ENCODE results near the gene HGS. TPM values are rescaled to one million over a fixed set of nuclear protein-coding genes. Genes with fewer than 3 reads are reported as not detected.
A peak's percentile ranks its signal among the peaks of the same experiment; 100 is the strongest.

Gene HGS
- total RNA-seq, 4 donors from 2014 or later: 118 to 186 (median 171) TPM

DNA sequence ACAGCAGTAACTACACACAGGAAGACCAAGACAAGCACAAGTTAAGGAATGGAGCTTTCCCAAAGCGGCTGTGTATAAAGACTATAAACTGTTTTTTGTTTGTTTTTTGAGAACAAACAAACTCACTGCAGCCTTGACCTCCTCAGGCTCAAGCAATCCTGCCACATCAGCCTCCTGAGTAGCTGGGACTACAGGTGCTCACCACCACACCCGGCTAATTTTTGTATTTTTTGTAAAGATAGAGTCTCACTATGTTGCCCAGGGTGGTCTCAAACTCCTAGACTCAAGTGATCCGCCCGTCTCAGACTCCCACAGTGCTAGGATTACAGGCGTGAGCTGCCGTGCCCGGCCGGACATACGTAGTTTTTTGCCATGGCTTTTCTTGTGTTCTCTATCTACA lies 23.4 kb upstream of the HGS start:
- no peak for TF ChIP-seq POLR2A (IDR thresholded peaks at IDR 0.05)
- TF ChIP-seq, protein P1, sequence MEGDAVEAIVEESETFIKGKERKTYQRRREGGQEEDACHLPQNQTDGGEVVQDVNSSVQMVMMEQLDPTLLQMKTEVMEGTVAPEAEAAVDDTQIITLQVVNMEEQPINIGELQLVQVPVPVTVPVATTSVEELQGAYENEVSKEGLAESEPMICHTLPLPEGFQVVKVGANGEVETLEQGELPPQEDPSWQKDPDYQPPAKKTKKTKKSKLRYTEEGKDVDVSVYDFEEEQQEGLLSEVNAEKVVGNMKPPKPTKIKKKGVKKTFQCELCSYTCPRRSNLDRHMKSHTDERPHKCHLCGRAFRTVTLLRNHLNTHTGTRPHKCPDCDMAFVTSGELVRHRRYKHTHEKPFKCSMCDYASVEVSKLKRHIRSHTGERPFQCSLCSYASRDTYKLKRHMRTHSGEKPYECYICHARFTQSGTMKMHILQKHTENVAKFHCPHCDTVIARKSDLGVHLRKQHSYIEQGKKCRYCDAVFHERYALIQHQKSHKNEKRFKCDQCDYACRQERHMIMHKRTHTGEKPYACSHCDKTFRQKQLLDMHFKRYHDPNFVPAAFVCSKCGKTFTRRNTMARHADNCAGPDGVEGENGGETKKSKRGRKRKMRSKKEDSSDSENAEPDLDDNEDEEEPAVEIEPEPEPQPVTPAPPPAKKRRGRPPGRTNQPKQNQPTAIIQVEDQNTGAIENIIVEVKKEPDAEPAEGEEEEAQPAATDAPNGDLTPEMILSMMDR (IDR thresholded peaks at IDR 0.05): no peak
- Histone ChIP-seq H3K27me3 (no peaks in the 10 kb centered on the region), H3K9me3 (no peaks in the 10 kb centered on the region), H3K4me3 (no peak overlapping the region), H3K36me3 (peaks cover 0 to 5% (median 0%) of the 10 kb centered on the region in 3 donors), H3K27ac (no peak overlapping the region), H3K4me1 (peaks cover 0 to 6% (median 4%) of the 10 kb centered on the region in 4 donors)
- DNase-seq: no peak

- no peak for TF ChIP-seq POLR2A (IDR thresholded peaks at IDR 0.05)
- TF ChIP-seq, protein P1 (IDR thresholded peaks at IDR 0.05): no peak
- Histone ChIP-seq H3K27ac (no peak overlapping the region), H3K27me3 (no peaks in the 10 kb centered on the region), H3K4me3 (no peak overlapping the region), H3K9me3 (no peaks in the 10 kb centered on the region), H3K4me1 (peaks cover 0 to 11% (median 8%) of the 10 kb centered on the region in 4 donors), H3K36me3 (peaks cover 0 to 5% (median 0%) of the 10 kb centered on the region in 3 donors)
- no peak for DNase-seq
These were observed 21.8 kb upstream of the HGS start for GRCh38 chr17:81662002-81662401.

- Histone ChIP-seq H3K9me3 (no peaks in the 10 kb centered on the region), H3K27ac (no peak overlapping the region), H3K4me3 (no peak overlapping the region), H3K4me1 (peaks cover 0 to 22% (median 10%) of the 10 kb centered on the region in 4 donors), H3K36me3 (peaks cover 0 to 6% (median 0%) of the 10 kb centered on the region in 3 donors), H3K27me3 (no peaks in the 10 kb centered on the region)
- DNase-seq: no peak
- TF ChIP-seq POLR2A (IDR thresholded peaks at IDR 0.05): no peak
- TF ChIP-seq, protein P1 (IDR thresholded peaks at IDR 0.05): no peak
These were observed 19.8 kb upstream of the HGS start for GRCh38 chr17:81664051-81664470.

- DNase-seq: peak in 1 of 3 donors; percentile 40
- peaks cover 0 to 22% (median 10%) of the 10 kb centered on the region in 4 donors for H3K4me1 ChIP-seq
- H3K27ac ChIP-seq: peak overlapping the region; percentile 87 to 96 (median 88)
- TF ChIP-seq POLR2A (IDR thresholded peaks at IDR 0.05): no peak
- TF ChIP-seq, protein P1 (IDR thresholded peaks at IDR 0.05): no peak
- H3K9me3 ChIP-seq: no peaks in the 10 kb centered on the region
- no peaks in the 10 kb centered on the region for H3K27me3 ChIP-seq
- peaks cover 0 to 20% (median 0%) of the 10 kb centered on the region in 3 donors for H3K36me3 ChIP-seq
- H3K4me3 ChIP-seq: peak overlapping the region; percentile 79 to 99 (median 90)
These were observed 18.4 kb upstream of the HGS start for GRCh38 chr17:81665205-81666091.

DNA sequence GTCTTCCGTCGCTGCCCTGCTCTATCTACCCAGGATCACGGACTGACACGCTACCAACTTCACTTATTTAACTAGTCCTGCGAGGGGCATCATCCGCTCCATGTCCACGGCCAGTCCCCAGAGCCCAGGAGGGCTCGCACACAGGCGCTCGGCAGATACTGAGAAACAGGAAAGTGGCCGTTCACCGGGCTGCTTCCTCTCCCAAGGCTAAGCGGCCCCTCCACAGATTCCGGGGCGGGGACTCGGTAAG lies 17.8 kb upstream of the HGS start:
- peaks cover 0 to 22% (median 10%) of the 10 kb centered on the region in 4 donors for H3K4me1 ChIP-seq
- no peaks in the 10 kb centered on the region for H3K9me3 ChIP-seq
- H3K27me3 ChIP-seq: no peaks in the 10 kb centered on the region
- peaks cover 0 to 26% (median 0%) of the 10 kb centered on the region in 3 donors for H3K36me3 ChIP-seq
- peak in 1 of 3 donors; percentile 54 for DNase-seq
- peak overlapping the region; percentile 87 to 96 (median 88) for H3K27ac ChIP-seq
- no peak for TF ChIP-seq POLR2A (IDR thresholded peaks at IDR 0.05)
- TF ChIP-seq, protein P1 (IDR thresholded peaks at IDR 0.05): no peak
- peak overlapping the region; percentile 79 to 99 (median 90) for H3K4me3 ChIP-seq

Measured in Peyer's patch (tissue), 4 donors.